NOMO-1 (cell line): ENCODE results near the gene COMMD7.

Source experiments
- DNase-seq, 2 experiments: peaks; one replicate each; lab custom pipeline; 2025; ENCODE audit not compliant: unreplicated experiment in 2 of 2; lab: John Stamatoyannopoulos, UW

Gene COMMD7

DNA sequence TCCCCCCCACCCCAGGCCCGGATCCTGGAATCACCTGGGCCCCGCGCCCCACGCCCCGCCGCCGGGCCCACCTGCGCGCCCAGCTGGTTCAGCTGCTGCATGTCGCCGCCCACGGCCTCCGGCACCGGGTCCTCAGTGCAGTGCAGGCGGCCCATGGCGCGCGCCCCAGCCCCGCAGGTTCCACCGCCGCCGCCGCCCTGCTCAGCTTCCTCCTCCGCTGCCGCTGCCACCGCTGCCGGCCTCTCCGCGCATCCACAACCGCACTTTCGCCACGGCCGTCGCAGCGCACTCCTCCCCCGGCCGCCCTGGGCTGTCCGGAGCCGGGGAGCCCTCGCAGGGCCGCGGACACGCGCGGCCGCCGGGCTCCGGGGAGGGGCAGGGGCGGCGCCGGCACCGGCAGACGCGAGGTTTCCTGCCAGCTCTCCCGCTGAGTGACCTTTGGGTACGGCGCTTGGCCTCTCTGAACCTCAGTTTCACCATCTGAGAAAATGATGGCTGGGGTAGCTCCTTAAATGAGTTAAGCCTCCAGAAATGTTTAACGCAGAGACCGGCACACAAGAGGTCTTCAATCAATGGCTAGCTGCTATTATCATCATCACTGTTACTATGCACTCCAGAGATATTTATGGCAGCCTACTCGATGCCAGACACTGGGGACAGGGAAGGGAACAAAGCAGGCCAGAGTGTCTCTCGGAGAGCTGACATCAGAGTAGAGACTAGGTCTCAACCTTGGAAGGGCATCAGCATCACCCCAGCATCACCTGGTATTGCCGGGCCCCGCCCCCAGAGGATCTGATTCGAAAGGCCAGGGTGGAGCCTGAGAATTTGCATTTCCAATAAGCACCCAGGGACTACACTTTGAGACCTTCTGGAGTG, at the start of gene COMMD7:
Gene COMMD7 (minus strand): TSS at position 231 of the 876 bp plus-strand sequence. CDS start 76 bp downstream, at position 155.
- peak; percentile 57 to 66 for DNase-seq

DNA sequence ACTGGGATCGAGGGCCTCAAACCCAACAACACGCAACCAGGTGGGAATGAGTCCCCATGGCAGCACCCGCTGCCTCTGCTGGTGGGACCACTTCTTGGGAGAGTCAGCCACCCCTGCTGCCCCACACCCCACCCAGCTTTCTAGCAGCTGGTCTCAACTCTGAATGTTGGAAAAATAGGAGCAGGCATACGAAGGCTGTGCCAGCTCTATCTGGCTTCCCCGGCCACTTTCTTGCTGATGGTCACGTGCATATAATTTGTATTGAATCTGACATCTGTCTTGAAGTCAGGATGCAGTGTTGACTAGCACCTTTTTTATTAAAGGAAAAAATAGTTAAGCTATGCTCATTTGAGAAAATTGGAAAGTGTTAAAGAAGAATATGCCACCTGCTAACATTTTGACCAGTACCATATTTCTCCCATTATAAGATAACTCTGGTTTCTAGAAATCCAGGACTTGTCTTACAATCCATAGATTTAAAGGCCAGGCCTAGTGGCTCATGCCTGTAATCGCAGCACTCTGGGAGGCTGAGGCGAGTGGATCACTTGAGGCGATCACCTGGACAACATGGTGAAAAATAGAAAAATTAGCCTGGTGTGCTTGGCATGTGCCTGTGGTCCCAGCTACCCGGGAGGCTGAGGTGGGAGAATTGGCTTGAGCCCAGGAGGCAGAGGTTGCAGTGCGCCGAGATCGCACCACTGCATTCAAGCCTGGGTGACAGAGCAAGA, 49.6 kb upstream of the COMMD7 start:
- DNase-seq: no peak

DNA sequence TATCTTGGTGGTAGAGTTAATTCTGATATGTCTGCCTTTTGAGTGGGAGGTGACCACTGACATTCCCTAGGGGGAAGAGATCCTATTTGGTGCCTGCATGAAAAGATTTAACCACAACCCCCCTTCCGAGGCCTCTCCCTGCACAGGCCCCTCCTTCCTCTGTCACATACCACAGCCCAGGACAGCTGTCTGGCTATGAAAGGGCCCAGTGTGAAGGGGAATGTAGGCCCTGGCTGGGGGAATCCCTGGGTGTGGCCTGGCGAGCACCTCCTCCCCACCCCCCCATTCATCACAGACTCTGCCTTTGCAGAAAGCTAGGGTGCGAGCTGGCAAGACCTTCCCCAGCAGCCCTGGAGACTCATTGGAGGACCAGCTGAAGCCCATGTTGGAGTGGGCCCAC, 49.0 kb upstream of the COMMD7 start:
- DNase-seq: no peak

DNA sequence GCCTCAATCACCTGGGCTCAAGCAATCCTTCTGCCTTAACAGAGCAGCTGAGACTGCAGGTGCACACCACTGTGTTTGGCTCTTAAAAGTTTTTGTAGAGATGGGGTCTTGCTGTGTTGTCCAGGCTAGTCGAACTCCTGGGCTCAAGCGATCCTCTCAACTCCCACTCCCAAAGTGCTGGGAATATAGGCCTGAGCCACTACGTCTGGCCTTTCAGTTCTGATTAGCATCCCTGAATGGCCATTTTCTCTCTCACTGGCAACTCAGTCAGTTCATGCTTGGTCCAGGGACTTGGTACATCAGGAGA, 47.4 kb upstream of the COMMD7 start:
- DNase-seq: no peak

DNA sequence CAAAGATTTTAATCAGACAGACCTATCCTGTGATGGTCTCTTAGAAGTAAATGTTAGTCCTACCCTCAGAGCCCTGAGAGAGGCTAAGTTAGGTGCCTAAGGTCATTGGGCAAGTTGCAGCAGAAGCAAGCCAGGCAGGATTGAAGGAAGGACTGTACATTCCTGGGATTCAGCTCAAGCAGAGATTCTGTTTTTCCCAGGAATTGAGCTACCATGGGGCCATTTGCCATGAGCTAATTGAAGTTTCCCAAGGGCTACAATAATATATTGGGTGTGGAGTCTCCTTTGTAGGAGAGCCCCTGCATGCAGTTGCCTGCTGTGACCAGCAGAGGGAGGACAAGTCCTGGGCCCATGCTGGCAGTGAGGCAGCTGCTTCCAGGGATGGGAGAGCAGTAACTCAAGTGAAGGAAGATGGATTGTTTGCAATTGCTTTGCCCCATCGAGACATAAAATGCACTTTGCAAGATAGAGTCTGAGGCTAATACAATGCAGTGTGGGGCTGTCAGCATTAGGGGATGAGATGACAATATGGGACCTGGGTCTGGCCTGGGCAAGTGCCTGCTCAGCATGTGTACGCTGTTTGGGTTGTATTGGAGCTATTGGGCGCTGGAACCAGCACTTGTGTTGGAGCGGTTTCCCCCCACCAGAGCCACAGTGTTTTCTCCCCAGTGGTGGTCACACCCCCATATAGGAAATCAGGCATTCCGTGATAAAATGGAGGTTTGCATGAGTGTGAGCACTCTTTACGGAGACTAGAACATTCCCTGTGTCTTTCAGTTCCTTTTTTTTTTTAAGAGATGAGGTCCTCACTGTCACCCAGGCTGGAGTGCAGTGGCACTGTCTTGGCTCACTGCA, 46.9 kb upstream of the COMMD7 start:
- peak; percentile 35 to 53 for DNase-seq

DNA sequence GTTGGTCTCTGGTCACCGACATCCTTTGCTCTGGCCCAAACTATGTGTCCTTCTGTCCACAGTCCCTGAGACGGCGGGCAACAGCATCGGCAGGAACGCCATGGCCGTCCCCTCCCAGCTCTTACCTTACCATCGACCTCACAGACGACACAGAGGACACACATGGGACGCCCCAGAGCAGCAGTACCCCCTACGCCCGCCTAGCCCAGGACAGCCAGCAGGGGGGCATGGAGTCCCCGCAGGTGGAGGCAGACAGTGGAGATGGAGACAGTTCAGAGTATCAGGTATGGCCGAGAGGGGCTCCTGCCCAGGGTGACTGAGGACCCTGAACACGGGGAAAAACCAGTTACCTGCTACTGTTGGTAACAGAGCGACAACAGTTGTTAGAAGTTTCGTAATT, 43.9 kb upstream of the COMMD7 start:
- DNase-seq: no peak

DNA sequence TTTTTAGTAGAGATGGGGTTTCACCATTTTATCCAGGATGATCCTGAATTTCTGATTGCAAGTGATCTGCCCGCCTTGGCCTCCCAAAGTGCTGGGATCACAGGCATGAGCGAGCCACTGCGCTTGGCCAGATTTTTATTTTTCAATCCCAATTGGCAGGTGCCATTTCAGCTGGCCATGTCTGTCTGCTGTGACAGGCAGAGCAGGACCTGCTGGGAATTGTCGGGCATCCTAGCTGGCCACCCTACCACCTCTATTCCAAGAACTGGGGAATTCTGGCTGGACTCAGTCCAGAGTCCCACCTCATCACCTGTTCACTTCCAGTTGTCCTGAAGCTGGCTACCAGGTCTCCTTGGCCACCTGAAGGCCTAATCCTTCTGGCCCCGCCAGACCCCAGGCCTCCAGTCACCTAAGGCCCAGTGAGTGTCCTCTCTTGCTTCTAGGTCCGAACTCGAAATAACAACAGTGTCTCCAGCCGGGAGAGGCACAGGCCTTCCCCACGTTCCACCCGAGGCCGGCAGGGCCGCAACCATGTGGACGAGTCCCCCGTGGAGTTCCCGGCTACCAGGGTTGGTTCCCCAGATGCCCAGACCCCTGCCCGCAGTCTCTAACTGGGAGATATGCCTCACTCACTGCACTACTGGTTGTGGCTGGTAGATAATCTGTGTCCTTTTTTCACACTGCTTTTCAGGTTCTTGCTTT, 42.9 kb upstream of the COMMD7 start:
- no peak for DNase-seq

DNA sequence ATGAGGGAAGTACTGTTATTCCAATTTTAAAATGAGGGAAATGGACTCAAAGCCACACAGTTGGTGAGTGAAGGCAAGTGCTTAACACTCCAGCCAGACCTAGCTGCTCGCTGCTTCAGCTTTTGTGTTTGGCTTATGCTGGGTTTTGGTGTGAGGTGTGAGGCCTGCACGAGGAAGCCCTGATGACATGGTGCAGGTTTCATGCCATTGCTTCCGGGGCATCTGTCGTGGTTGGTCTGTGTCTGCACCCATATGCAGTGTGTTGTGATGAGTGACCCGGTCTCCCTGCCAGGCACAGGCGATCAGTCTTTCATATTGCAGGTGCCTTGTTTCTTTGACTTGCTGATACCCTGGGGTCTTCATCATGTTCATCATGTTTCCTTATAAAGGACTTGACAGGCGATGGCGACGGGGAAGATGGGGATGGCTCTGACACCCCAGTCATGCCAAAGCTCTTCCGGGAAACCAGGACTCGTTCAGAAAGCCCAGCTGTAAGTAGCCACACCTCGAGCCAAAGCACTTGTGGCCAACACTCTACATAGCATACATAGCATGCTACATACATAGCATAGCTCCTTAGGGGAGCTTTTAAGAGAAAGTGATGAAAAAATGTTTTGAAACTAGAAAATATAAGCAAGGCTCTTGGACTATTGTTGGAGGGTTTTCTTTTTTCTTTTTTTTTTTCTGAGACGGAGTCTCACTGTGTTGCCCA, 41.3 kb upstream of the COMMD7 start:
- no peak for DNase-seq

DNA sequence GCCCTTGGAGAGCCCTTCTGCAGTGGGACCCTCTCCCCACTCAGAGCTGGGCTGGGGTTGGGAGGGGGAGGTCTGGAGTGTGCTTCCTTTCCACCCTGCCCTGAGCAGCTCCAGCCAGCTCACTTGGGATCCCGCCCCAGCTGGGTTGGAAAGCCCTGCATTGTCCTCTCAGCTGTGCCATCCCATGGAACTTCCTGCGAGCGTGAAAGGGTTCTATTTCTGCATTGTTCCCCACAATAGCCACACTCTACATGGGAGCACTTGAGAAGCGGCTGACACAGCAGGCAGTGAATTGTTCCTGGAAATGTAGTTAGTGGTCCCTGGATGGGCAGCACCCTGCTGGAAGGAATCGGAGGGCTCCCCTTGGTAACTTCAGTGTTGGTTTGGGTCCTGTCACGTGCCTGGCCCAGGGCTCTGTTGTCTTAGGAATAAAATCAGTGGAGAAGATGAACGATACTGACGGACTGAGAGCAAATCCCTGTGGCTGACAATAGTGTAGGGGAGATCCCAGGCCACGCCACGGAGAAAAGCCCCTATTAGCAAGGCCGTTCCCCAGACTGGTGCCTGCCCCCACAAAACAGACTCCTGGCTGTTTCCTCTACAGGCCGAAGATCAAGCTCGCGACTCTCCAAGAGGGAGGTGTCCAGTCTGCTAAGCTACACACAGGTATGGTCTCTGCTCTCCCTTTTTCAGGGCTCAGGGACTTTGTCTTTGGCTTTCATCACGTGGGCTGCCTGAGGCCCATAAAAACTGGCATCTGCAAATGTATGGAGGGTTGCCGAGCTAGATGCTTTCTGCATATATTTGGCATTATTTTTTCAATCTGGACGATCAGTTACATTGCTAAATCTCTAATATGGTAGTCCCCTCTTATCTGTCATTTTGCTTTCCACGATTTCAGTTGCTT, 37.7 kb upstream of the COMMD7 start:
- DNase-seq: no peak

DNA sequence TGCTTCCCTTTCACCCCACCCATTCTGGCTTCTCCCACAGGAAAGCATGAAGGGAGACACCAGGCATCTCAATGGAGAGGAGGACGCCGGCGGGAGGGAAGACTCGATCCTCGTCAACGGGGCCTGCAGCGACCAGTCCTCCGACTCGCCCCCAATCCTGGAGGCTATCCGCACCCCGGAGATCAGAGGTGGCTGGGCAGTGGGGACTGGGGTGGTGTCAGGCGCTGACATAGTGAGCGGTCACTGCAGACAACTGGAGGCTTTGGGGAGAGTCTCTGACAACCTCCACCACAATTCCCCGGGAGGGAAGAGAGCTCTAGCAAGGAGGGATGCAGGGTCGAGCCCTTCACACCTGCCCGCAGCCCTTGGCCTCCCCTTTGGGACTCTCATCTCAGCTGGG, 37.0 kb upstream of the COMMD7 start:
- no peak for DNase-seq

DNA sequence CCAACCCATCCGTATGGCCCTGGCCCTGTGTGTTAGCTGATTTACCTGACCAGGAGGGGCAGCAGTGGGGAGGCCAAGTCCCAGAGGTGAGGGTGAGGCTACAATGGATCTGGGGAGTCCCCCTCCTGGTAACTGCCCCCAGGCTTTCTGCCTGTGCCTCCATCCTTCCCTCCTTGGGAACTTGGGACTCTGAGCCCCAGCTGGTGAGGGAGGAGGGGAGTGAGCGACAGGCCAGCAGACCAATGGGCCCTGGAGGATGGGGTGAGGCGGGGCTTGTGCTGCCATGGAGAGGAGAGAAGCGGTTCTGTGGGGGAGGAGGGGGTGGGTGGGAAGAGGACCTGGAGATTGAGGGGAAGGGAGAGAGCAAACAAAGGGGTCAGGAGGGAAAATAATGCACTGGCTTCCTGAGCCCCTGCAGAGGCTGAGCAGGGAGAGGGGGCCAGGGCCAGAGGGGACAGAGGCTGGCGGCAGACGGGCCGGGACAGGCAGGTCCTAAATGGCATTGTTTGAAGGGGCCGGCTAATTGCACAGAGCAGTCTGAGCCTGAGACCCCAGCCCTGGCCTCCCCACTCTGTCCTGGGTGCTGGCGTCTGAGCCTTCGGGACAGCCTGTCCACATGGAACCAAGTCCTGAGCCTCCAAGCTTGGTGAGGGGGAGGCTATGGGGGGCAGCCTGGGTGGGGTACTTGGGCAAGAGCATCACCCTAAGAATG, 36.4 kb upstream of the COMMD7 start:
- no peak for DNase-seq

DNA sequence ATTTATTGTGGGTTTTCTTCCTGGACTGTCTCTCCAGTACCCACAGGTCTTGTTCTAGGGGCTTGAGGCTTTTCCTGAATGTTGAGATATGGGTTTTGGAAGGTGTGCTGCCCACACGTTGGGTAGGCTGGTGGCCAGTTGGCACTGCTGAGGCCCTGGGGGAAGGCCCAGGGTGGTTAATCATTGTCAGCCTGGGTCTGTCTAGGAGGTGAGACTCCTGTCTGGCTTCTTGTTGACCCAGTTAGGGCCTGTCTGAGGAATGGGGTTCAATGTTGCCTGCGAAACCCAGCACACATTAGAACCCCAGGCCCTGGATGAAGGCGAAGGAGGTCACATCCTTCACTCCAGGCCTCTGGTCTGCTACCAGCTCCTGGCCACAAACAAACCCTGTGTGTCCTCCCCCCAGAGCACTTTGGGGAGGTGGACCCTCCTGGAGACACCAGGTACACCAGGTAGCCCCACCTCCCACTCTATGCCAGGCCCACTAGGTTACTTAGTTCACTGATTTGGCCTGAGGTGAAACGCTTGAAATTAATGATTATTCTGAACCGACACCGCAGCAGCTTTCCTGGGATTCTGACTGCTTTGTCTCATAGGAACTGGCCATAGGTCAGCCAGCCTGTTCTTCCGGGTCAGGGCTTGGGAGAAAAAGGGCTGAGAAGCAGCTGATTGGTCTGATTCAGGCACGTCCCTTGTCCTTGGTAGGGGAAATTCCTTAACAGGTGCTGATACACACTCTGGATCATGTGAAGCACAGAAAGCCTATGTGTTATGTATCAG, 34.1 kb upstream of the COMMD7 start:
- no peak for DNase-seq

DNA sequence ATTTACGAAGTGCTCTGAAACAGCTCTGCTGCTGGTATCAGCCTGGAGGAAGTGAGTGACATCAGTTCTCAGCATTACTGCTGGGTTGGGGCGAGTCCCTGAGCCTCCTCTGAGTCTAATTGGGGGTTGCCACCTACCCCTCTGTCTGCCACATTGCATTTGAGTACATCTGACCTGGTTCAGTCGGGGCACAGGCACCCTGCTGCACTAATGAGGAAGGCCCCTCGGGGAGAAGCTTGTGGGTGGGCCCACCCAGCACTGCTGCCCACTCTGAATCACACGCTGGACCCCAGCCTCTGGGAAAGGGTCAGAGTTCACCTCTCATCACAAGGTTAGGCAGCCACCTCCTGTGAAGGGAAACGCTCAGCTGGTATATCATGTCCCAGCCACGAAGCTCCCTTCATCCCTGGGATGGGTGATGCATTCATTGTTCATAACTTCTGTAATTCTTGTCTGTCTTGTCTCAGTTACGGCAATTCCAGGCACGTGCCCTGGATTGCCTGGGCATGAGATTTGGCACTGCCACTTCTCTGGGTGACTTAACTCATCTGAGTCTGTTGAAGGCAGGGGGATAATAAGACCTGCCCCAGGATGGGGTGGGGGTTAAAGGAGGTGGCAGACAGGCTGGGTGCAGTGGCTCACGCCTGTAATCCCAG, 32.2 kb upstream of the COMMD7 start:
- no peak for DNase-seq

DNA sequence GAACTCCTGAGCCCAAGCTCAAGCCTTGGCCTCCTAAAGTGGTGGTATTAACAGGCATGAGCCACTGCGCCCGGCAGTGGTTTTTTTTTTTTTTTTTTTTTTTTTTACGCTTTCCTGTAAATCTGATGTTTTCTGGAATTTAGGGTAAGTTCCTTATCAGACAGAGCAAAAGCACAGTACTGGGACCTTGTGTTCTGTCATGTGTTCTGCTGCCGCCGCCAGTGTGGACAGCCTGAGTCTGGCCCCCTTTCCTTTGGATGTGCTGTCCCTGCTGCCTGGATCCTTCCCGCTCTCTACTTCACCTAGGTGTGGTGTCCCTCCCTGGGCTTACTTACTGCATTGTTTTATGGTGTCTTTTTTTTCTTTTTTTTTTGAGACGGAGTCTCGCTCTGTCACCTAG, 30.6 kb upstream of the COMMD7 start:
- no peak for DNase-seq

DNA sequence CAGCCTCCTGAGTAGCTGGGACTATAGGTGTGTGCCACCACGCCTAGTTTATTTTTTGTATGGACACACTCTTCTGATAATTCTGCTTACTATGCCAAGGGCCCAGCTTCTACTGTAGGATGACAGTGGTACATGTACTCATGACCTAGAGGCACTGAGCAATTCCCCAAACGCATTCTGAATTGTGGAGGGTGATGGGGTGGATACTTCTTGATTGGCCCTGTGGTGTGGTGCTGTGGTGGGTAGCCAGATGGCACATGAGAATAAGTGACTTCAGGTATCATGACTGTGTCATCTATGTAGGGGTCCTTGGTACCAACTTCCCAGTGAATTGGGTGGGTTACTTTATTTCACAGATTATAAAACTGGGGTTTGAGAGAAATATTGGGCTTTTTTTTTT, 30.0 kb upstream of the COMMD7 start:
- DNase-seq: no peak

DNA sequence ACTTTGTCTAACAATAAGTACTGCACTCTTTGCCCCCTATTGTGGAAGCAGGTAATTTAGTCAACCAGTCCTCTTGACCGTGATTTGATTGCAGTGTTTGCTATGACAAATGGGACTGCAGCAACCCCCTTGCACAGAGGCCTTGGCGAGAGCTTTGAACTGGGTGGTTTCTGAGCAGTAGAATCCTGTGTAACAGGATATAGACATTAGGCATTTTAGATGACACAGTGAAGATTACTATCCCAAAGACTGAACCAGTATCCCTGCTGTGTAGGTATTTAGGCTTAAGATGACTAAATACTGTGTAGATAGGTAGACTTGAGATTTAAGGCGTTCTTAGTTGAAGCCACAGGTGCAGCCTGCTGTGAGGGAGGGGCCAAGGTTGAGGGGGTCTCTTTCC, 28.8 kb upstream of the COMMD7 start:
- no peak for DNase-seq
